Loucy (cell line): ENCODE results near the gene TM9SF4.

Experiments
- CTCF ChIP-seq: fragments of 200-600 bp; sonication (generic); conservative IDR thresholded peaks from 2 replicates; pipeline ENCODE4 v1.5.1; 2014; ENCODE audit warnings: mild to moderate bottlenecking, antibody characterized with exemption, low read length
- EZH2phosphoT487 ChIP-seq: fragments of 200-600 bp; IDR thresholded peaks from 2 replicates; pipeline ENCODE4 v1.6.1; 2018; ENCODE audit warnings: antibody characterized with exemption, mild to moderate bottlenecking, moderate library complexity, borderline replicate concordance

- TF ChIP-seq CTCF (no peak), EZH2phosphoT487 (no peak)
These were observed 37.9 kb upstream of the TM9SF4 start for GRCh38 chr20:32071395-32072167.
